H9 (cell line): ENCODE data around the gene SARNP. TPM values are rescaled to one million over a fixed set of nuclear protein-coding genes. Genes with fewer than 3 reads are reported as not detected.

Experiments used
- DNase-seq: peaks from one replicate; pipeline ENCODE4 v3.0.0-alpha.2; 2017
- H2AFZ ChIP-seq: one replicate; pipeline ENCODE4 v1.6.1; 2013; ENCODE audit warnings: mild to moderate bottlenecking, low read length, control low read depth, moderate library complexity
- H2AK5ac ChIP-seq: 2 replicates; pipeline ENCODE4 v1.6.1; 2013; ENCODE audit warnings: low read length, control low read depth, mixed read lengths; ENCODE audit not compliant: insufficient read length
- H2BK120ac ChIP-seq: one replicate; pipeline ENCODE4 v1.6.1; 2013; ENCODE audit warnings: low read depth, mild to moderate bottlenecking, low read length, control low read depth, inconsistent platforms; ENCODE audit not compliant: poor library complexity, severe bottlenecking
- H2BK12ac ChIP-seq: 2 replicates; pipeline ENCODE4 v1.6.1; 2013; ENCODE audit warnings: low read length, control low read depth, mixed read lengths, low read depth; ENCODE audit not compliant: insufficient read length
- H2BK15ac ChIP-seq: 2 replicates; pipeline ENCODE4 v1.6.1; 2013; ENCODE audit warnings: low read depth, low read length, control low read depth
- H2BK20ac ChIP-seq: one replicate; pipeline ENCODE4 v1.6.1; 2013; ENCODE audit warnings: low read depth, mild to moderate bottlenecking, low read length, control low read depth, inconsistent platforms; ENCODE audit not compliant: poor library complexity, severe bottlenecking
- H2BK5ac ChIP-seq: 2 replicates; pipeline ENCODE4 v1.6.1; 2013; ENCODE audit warnings: low read length, control low read depth, mixed read lengths; ENCODE audit not compliant: insufficient read length
- H3K14ac ChIP-seq: 2 replicates; pipeline ENCODE4 v1.6.1; 2013; ENCODE audit warnings: low read length, control low read depth; ENCODE audit not compliant: insufficient read depth
- H3K18ac ChIP-seq: 2 replicates; pipeline ENCODE4 v1.6.1; 2013; ENCODE audit warnings: low read depth, mild to moderate bottlenecking, mixed read lengths, low read length, control low read depth; ENCODE audit not compliant: insufficient read length
- H3K23ac ChIP-seq: 2 replicates; pipeline ENCODE4 v1.6.1; 2013; ENCODE audit warnings: low read length, control low read depth, mixed read lengths, low read depth; ENCODE audit not compliant: insufficient read length
- H3K23me2 ChIP-seq: 2 replicates; pipeline ENCODE4 v1.6.1; 2013; ENCODE audit warnings: low read depth, mild to moderate bottlenecking, mixed read lengths, low read length, control low read depth; ENCODE audit not compliant: insufficient read length, poor library complexity, severe bottlenecking
- H3K27ac ChIP-seq: 2 replicates; pipeline ENCODE4 v1.5.1; 2013; ENCODE audit warnings: low read length, control low read depth, mixed read lengths, low read depth; ENCODE audit not compliant: insufficient read length
- H3K27me3 ChIP-seq: 2 replicates; pipeline ENCODE4 v1.6.1; 2013; ENCODE audit warnings: low read length, control low read depth, inconsistent platforms; ENCODE audit not compliant: insufficient read depth
- H3K4ac ChIP-seq: 2 replicates; pipeline ENCODE4 v1.6.1; 2013; ENCODE audit warnings: low read depth, mild to moderate bottlenecking, control low read depth, inconsistent platforms, low read length, moderate library complexity
- H3K4me1 ChIP-seq: 2 replicates; pipeline ENCODE4 v1.6.1; 2013; ENCODE audit warnings: low read length, control low read depth, inconsistent platforms; ENCODE audit not compliant: insufficient read depth
- H3K4me2 ChIP-seq: 2 replicates; pipeline ENCODE4 v1.6.1; 2013; ENCODE audit warnings: low read length, control low read depth, mixed read lengths; ENCODE audit not compliant: insufficient read length, insufficient read depth
- H3K56ac ChIP-seq: 2 replicates; pipeline ENCODE4 v1.6.1; 2013; ENCODE audit warnings: low read depth, mild to moderate bottlenecking, mixed read lengths, low read length, control low read depth; ENCODE audit not compliant: insufficient read length
- H3K79me1 ChIP-seq: 2 replicates; pipeline ENCODE4 v1.6.1; 2013; ENCODE audit warnings: low read depth, mild to moderate bottlenecking, moderate library complexity, low read length, control low read depth, inconsistent platforms; ENCODE audit not compliant: insufficient read depth, poor library complexity, severe bottlenecking
- H3K79me2 ChIP-seq: 2 replicates; pipeline ENCODE4 v1.6.1; 2013; ENCODE audit warnings: low read length, control low read depth, inconsistent platforms; ENCODE audit not compliant: insufficient read depth
- H3K9ac ChIP-seq: 2 replicates; pipeline ENCODE4 v1.6.1; 2013; ENCODE audit warnings: low read length, control low read depth, mixed read lengths; ENCODE audit not compliant: insufficient read length; ENCODE audit errors: extremely low read depth
- H3K9me3 ChIP-seq: one replicate; pipeline ENCODE4 v1.6.1; 2013; ENCODE audit warnings: low read depth, low read length, inconsistent platforms; ENCODE audit not compliant: control insufficient read depth
- H3T11ph ChIP-seq: one replicate; pipeline ENCODE4 v1.6.1; 2013; ENCODE audit warnings: mild to moderate bottlenecking, low read length, control low read depth, inconsistent platforms
- H4K20me1 ChIP-seq: one replicate; pipeline ENCODE4 v1.6.1; 2013; ENCODE audit not compliant: control insufficient read depth, insufficient read length, insufficient read depth
- H4K5ac ChIP-seq: 2 replicates; pipeline ENCODE4 v1.6.1; 2013; ENCODE audit warnings: low read depth, mild to moderate bottlenecking, mixed read lengths, low read length, control low read depth; ENCODE audit not compliant: insufficient read length
- H4K8ac ChIP-seq: replicated peaks from 2 replicates; pipeline ENCODE4 v1.6.1; 2013; ENCODE audit warnings: low read length, control low read depth, mixed read lengths, low read depth; ENCODE audit not compliant: insufficient read length
- H4K91ac ChIP-seq: 2 replicates; pipeline ENCODE4 v1.6.1; 2013; ENCODE audit warnings: low read depth, mild to moderate bottlenecking, moderate library complexity, mixed read lengths, low read length, control low read depth; ENCODE audit not compliant: insufficient read length
- H3K27ac Mint-ChIP-seq, 3 experiments: 2 replicates in 2 of 3; 3 replicates in 1 of 3; pipeline ENCODE4 v1.8.0; 2020 to 2021; ENCODE audit warnings: mixed read lengths in 3 of 3, mild to moderate bottlenecking in 1 of 3, moderate library complexity in 1 of 3
- H3K27me3 Mint-ChIP-seq: 2 replicates; pipeline ENCODE4 v1.8.0; 2021; ENCODE audit warnings: low read depth, mild to moderate bottlenecking, moderate library complexity, mixed read lengths
- H3K36me3 Mint-ChIP-seq, 3 experiments: 2 replicates in 2 of 3; 3 replicates in 1 of 3; pipeline ENCODE4 v1.8.0; 2020 to 2021; ENCODE audit warnings: low read depth in 3 of 3, mixed read lengths in 3 of 3; ENCODE audit not compliant: insufficient read depth in 1 of 3
- H3K4me1 Mint-ChIP-seq, 2 experiments: 2 replicates each; pipeline ENCODE4 v1.8.0; 2020; ENCODE audit warnings: mixed read lengths in 2 of 2
- H3K4me3 Mint-ChIP-seq, 2 experiments: 2 replicates in 1 of 2; 3 replicates in 1 of 2; pipeline ENCODE4 v1.8.0; 2020 to 2021; ENCODE audit warnings: mild to moderate bottlenecking in 2 of 2, mixed read lengths in 2 of 2, moderate library complexity in 1 of 2
- H3K9me3 Mint-ChIP-seq, 2 experiments: 2 replicates in 1 of 2; 3 replicates in 1 of 2; pipeline ENCODE4 v1.8.0; 2020; ENCODE audit warnings: mild to moderate bottlenecking in 2 of 2, mixed read lengths in 2 of 2, moderate library complexity in 1 of 2
- WGBS: extraction: QIAGEN DNeasy Blood & Tissue Kit; methylation state at CpG from one replicate; pipeline ENCODE4 v1.1.7; 2013; ENCODE audit warnings: missing lambda C conversion rate, low lambda C conversion rate, mixed read lengths; ENCODE audit not compliant: insufficient read length; ENCODE audit errors: extremely low coverage; 5-methylcytosine and 5-hydroxymethylcytosine counted together
- total RNA-seq: library from RNA; stranded (reverse); gene quantifications from 2 replicates; pipeline ENCODE4 v1.2.1, GENCODE V29; 2021
- TF ChIP-seq, protein P1 (sequence below): fragments of 200-600 bp; sonication (generic); conservative IDR thresholded peaks from 3 replicates; pipeline ENCODE4 v1.8.0; 2021; ENCODE audit warnings: antibody characterized with exemption, mild to moderate bottlenecking

The SARNP gene
- total RNA-seq, 1 experiment from 2014 or later = 127 TPM

DNA sequence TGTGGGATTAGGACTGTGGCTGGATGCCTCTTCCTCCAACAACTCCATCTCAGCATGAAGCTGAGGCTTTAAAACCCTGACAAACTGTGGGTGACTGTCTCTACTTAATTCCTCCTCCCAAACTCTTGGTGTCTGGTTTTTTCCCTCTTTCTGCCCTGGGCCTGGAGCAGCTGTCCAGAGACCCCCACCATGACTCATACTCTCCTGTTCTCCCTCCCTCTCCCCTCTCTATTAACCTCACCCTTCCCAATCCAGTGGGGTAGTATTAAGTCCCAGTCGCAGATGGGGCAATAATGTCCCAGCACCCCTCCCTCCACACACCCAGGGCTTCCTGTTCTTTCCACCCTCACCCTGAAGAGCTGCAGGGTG is 13.9 kb upstream of the SARNP start:
- H3T11ph ChIP-seq = no peak overlapping the region
- no peak overlapping the region for H2BK15ac ChIP-seq
- no peak for DNase-seq
- no peaks in the 10 kb centered on the region for H3K79me2 ChIP-seq
- no peak overlapping the region for H3K27ac ChIP-seq
- H3K9ac ChIP-seq = peak overlapping the region; percentile 63
- Mint-ChIP-seq H3K27ac (peak overlapping the region in 2 of 3 experiments; percentile 48 to 77; a peak in 4 of 7 replicates), H3K27me3 (no peaks in the 10 kb centered on the region), H3K4me1 (peaks cover 29 to 40% of the 10 kb centered on the region in 2 experiments), H3K36me3 (peaks cover 3 to 16% (median 13%) of the 10 kb centered on the region in 3 experiments; a peak in 5 of 7 replicates), H3K4me3 (peak overlapping the region; percentile 98 to 100), H3K9me3 (no peaks in the 10 kb centered on the region; a peak in 2 of 5 replicates)
- H4K5ac ChIP-seq = no peak overlapping the region
- H3K18ac ChIP-seq = no peak overlapping the region
- peaks cover 9% of the 10 kb centered on the region for H3K23me2 ChIP-seq
- no peak overlapping the region for H4K91ac ChIP-seq
- H4K20me1 ChIP-seq = no peaks in the 10 kb centered on the region
- peak overlapping the region; percentile 85 for H3K4me2 ChIP-seq
- H2AFZ ChIP-seq = no peak overlapping the region
- no peak overlapping the region for H2BK20ac ChIP-seq
- H2BK120ac ChIP-seq = no peak overlapping the region
- no peaks in the 10 kb centered on the region for H3K4me1 ChIP-seq
- no peaks in the 10 kb centered on the region for H3K27me3 ChIP-seq
- H3K9me3 ChIP-seq = no peaks in the 10 kb centered on the region
- no peak overlapping the region for H3K4ac ChIP-seq
- H3K23ac ChIP-seq = no peak overlapping the region
- TF ChIP-seq, protein P1, sequence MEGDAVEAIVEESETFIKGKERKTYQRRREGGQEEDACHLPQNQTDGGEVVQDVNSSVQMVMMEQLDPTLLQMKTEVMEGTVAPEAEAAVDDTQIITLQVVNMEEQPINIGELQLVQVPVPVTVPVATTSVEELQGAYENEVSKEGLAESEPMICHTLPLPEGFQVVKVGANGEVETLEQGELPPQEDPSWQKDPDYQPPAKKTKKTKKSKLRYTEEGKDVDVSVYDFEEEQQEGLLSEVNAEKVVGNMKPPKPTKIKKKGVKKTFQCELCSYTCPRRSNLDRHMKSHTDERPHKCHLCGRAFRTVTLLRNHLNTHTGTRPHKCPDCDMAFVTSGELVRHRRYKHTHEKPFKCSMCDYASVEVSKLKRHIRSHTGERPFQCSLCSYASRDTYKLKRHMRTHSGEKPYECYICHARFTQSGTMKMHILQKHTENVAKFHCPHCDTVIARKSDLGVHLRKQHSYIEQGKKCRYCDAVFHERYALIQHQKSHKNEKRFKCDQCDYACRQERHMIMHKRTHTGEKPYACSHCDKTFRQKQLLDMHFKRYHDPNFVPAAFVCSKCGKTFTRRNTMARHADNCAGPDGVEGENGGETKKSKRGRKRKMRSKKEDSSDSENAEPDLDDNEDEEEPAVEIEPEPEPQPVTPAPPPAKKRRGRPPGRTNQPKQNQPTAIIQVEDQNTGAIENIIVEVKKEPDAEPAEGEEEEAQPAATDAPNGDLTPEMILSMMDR = no peak
- H3K79me1 ChIP-seq = no peaks in the 10 kb centered on the region
- no peak overlapping the region for H3K14ac ChIP-seq
- H3K56ac ChIP-seq = no peak overlapping the region
- no peak overlapping the region for H2BK12ac ChIP-seq
- WGBS = no CpG with 5 or more reads among the region's 1 CpG
- no peak overlapping the region for H2BK5ac ChIP-seq
- H2AK5ac ChIP-seq = no peak overlapping the region
- no peak overlapping the region for H4K8ac ChIP-seq
